NCI-H510A (cell line): ENCODE data around the gene GLT8D1.
"Not testable (repeated sequence)": the region's sequence is repeated elsewhere in the genome, so short reads cannot be mapped to it uniquely, and the experiment has no call there.

Experiments
- DNase-seq: peaks from one replicate; lab custom pipeline; 2025; lab: John Stamatoyannopoulos, UW

GLT8D1 gene

GRCh38 chr3:52705688-52706686, at the start of gene GLT8D1, which contains the start of gene SPCS1:
Gene GLT8D1 (minus strand): TSS chr3:52705791. CDS start chr3:52700460, 5,331 bp downstream.
Gene SPCS1 (plus strand): TSS chr3:52706106. CDS start chr3:52706247, 141 bp downstream.
- peak; percentile 76 for DNase-seq

GRCh38 chr3:52754373-52754772, 48.8 kb upstream of the GLT8D1 start:
- no peak for DNase-seq

GRCh38 chr3:52752045-52752660, 46.6 kb upstream of the GLT8D1 start:
- DNase-seq = no peak

- no peak for DNase-seq
Observed at GRCh38 chr3:52743721-52744120, 38.1 kb upstream of the GLT8D1 start.

GRCh38 chr3:52743152-52743551, 37.6 kb upstream of the GLT8D1 start:
- DNase-seq = no peak

GRCh38 chr3:52742418-52743041, 36.9 kb upstream of the GLT8D1 start:
- no peak for DNase-seq

GRCh38 chr3:52739730-52740129, 34.1 kb upstream of the GLT8D1 start:
- no peak for DNase-seq

GRCh38 chr3:52733256-52733891, 27.8 kb upstream of the GLT8D1 start:
- DNase-seq = no peak

GRCh38 chr3:52731590-52731989, 26.0 kb upstream of the GLT8D1 start:
- DNase-seq = no peak

GRCh38 chr3:52730681-52731080, 25.1 kb upstream of the GLT8D1 start:
- no peak for DNase-seq

GRCh38 chr3:52728753-52729152, 23.2 kb upstream of the GLT8D1 start:
- not testable (repeated sequence) for DNase-seq

GRCh38 chr3:52724511-52724910, 18.9 kb upstream of the GLT8D1 start:
- DNase-seq = no peak

GRCh38 chr3:52723935-52724334, 18.3 kb upstream of the GLT8D1 start:
- DNase-seq = no peak

GRCh38 chr3:52722491-52722890, 16.9 kb upstream of the GLT8D1 start:
- no peak for DNase-seq

GRCh38 chr3:52721730-52722008, 16.1 kb upstream of the GLT8D1 start:
- no peak for DNase-seq

- no peak for DNase-seq
Observed at GRCh38 chr3:52721002-52721729, 15.6 kb upstream of the GLT8D1 start.

- no peak for DNase-seq
Observed at GRCh38 chr3:52719618-52720017, 14.0 kb upstream of the GLT8D1 start.

- no peak for DNase-seq
Observed at GRCh38 chr3:52715714-52716305, 10.2 kb upstream of the GLT8D1 start.

- no peak for DNase-seq
Observed at GRCh38 chr3:52714335-52715302, 9.0 kb upstream of the GLT8D1 start.
